Lower lobe of right lung (tissue), 2 donors: Measurements from ENCODE around the gene MAGI2. TPM values are rescaled to one million over a fixed set of nuclear protein-coding genes. Genes with fewer than 3 reads are reported as not detected.

ENCODE experiments used
- ATAC-seq, 2 donors: fragments of 200-7000 bp; cut with Tn5 transposase; one replicate each; pipeline ENCODE4 v1.9.1; 2020 to 2022; ENCODE audit warnings: mild to moderate bottlenecking in 2 of 2, moderate library complexity in 2 of 2
- DNase-seq: peaks from one replicate; pipeline ENCODE4 v3.0.0-alpha.2; 2020
- H3K27ac ChIP-seq: fragments of 200-600 bp; one replicate; pipeline ENCODE4 v1.8.0; 2022
- H3K27me3 ChIP-seq: fragments of 200-600 bp; one replicate; pipeline ENCODE4 v1.8.0; 2022; ENCODE audit warnings: low read depth
- H3K36me3 ChIP-seq: fragments of 200-600 bp; one replicate; pipeline ENCODE4 v1.8.0; 2022; ENCODE audit warnings: mild to moderate bottlenecking
- H3K4me1 ChIP-seq: fragments of 200-600 bp; one replicate; pipeline ENCODE4 v1.8.0; 2022
- H3K4me3 ChIP-seq: fragments of 200-600 bp; one replicate; pipeline ENCODE4 v1.8.0; 2022; ENCODE audit warnings: mild to moderate bottlenecking
- H3K9me3 ChIP-seq: fragments of 200-600 bp; one replicate; pipeline ENCODE4 v1.8.0; 2022
- intact Hi-C: fragments of 100-400 bp; cut with DNase I; formaldehyde crosslinking; loops from one replicate; pipeline ENCODE4 v1.11.0; 2022
- total RNA-seq: library from RNA; stranded (reverse); fragmentation: NEBNext Ultra II Directional; extraction: Animal tissue kit (Norgen Biotek cat#: 25700); gene quantifications from one replicate; pipeline ENCODE4 v1.2.1, GENCODE V29; 2021
- TF ChIP-seq, protein P1 (sequence below): fragments of 200-600 bp; IDR thresholded peaks from one replicate; pipeline ENCODE4 v1.8.0; 2022; ENCODE audit warnings: antibody characterized with exemption, mild to moderate bottlenecking
- donor health status: DM: no; HTN: yes; CAD: no; lungs with severe emphysema.

Gene MAGI2
- total RNA-seq, 1 donor from 2014 or later = 15.3 TPM

DNA sequence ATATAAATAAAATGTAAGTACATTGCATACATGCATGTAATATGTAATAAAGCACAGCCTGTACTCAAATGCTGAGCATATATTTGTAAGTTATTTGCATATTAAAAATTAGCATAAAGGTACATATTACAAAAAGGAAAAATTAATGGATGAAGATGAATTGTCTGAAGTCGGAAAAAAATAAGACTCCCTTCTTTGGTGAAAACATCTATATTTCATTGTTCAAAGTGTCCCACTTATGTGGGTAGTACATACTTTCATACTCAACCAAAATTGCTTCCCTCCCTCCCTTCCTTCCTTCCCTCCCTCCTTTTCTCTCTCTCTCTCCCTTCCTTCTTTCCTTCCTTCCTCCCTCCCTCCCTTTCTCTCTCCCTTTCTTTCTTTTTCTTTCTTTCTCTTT is 498.1 kb downstream of the MAGI2 start:
- DNase-seq (no peak), ATAC-seq (no peak)
- Histone ChIP-seq H3K4me1 (no peaks in the 10 kb centered on the region), H3K36me3 (no peaks in the 10 kb centered on the region), H3K27me3 (no peaks in the 10 kb centered on the region), H3K4me3 (no peak overlapping the region), H3K9me3 (no peaks in the 10 kb centered on the region), H3K27ac (no peak overlapping the region)
- intact Hi-C loops = no loop called here
- TF ChIP-seq, protein P1, sequence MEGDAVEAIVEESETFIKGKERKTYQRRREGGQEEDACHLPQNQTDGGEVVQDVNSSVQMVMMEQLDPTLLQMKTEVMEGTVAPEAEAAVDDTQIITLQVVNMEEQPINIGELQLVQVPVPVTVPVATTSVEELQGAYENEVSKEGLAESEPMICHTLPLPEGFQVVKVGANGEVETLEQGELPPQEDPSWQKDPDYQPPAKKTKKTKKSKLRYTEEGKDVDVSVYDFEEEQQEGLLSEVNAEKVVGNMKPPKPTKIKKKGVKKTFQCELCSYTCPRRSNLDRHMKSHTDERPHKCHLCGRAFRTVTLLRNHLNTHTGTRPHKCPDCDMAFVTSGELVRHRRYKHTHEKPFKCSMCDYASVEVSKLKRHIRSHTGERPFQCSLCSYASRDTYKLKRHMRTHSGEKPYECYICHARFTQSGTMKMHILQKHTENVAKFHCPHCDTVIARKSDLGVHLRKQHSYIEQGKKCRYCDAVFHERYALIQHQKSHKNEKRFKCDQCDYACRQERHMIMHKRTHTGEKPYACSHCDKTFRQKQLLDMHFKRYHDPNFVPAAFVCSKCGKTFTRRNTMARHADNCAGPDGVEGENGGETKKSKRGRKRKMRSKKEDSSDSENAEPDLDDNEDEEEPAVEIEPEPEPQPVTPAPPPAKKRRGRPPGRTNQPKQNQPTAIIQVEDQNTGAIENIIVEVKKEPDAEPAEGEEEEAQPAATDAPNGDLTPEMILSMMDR = no peak

DNA sequence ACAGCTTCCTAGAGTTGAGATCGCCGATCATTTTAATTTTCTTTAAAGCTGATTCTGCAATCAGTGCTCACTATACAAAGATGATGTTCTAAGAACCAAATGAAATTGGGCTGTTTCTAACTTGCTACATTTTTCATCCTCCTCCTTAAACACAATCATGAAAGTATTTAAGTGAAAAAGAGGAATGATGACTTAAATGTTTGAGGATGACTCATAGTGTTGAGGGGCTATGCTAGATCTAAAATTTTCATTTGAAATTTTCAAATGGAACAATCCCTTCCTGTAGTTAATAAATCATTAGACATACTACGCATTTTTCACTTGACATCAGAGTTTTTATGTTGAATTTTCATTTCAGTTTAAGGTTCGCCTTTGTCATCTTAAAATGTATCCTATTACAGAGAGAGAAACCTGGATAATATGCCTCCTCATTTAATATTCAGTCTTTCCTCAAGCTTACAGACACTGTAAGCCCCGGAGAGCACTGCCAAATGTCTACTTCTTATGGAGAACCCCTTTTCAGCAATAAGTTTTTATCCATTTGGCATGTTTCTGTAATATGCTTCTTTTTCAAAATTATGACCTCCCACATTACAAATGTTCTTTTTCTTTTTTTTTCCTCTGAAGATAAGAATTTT is 499.6 kb downstream of the MAGI2 start:
- Histone ChIP-seq H3K4me3 (no peak overlapping the region), H3K4me1 (no peaks in the 10 kb centered on the region), H3K27me3 (no peaks in the 10 kb centered on the region), H3K9me3 (no peaks in the 10 kb centered on the region), H3K27ac (no peak overlapping the region), H3K36me3 (no peaks in the 10 kb centered on the region)
- intact Hi-C loops = no loop called here
- TF ChIP-seq, protein P1 = no peak
- no peak for ATAC-seq
- no peak for DNase-seq

DNA sequence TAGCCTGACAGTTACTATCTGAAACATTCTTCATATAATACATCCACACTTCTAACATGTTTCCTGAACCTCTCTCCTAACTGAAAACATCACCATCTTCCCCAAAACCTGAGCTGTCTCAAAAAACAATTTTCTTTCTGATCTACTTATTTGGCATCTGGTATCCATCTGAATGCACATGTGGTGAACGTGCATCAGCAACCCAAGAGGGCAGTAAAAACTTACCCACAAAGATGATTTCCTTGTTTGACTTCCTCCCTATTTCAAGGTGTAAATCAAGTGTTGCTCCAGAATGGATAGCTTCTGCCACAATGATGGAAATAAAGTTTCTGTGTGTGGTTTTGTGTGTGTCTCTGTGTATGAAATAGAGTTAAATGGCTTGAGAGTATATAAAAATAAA is 500.4 kb downstream of the MAGI2 start:
- H3K9me3 ChIP-seq = no peaks in the 10 kb centered on the region
- no peak for ATAC-seq
- no peaks in the 10 kb centered on the region for H3K4me1 ChIP-seq
- intact Hi-C loops = no loop called here
- H3K27ac ChIP-seq = no peak overlapping the region
- H3K4me3 ChIP-seq = no peak overlapping the region
- TF ChIP-seq, protein P1 = no peak
- H3K27me3 ChIP-seq = no peaks in the 10 kb centered on the region
- no peaks in the 10 kb centered on the region for H3K36me3 ChIP-seq
- no peak for DNase-seq

DNA sequence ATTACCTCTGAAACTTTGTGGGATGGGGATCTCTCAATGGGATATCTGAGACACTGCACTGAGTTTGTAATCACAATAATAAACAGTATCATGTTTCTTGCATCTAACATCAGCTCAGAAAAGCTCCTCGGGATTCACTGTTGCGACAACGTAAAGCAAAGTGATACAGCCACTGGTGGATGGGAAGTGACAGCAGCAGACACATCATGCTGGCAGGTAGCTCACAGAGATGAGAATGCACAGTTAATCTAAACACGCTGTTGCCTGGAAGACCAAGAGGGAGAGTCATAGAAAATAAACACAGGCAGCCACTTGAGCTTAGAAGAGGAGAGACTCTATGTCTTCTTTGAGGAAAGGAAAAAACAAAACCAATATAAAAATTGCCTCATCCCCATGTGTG is 513.8 kb downstream of the MAGI2 start:
- Histone ChIP-seq H3K27ac (no peak overlapping the region), H3K4me1 (no peaks in the 10 kb centered on the region), H3K4me3 (no peak overlapping the region), H3K9me3 (no peaks in the 10 kb centered on the region), H3K27me3 (no peaks in the 10 kb centered on the region), H3K36me3 (no peaks in the 10 kb centered on the region)
- no peak for ATAC-seq
- DNase-seq = no peak
- intact Hi-C loops = no loop called here
- TF ChIP-seq, protein P1 = no peak

DNA sequence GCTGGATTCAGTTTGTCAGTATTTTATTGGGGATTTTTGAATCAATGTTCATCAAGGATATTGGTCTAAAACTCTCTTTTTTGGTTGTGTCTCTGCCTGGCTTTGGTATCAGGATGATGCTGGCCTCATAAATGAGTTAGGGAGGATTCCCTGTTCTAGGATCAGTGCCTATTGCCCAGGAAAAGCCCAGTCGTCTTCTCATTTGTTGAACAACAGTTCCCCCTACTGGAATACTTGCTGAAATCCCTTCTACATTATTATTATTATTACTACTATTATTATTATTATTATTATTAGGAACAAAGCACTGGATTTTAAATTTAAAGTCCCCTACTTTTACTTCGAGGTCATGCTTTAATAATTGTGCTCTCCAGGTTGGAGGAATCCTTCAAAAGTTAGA is 528.9 kb downstream of the MAGI2 start:
- no peak overlapping the region for H3K27ac ChIP-seq
- H3K4me3 ChIP-seq = no peak overlapping the region
- intact Hi-C loops = no loop called here
- H3K9me3 ChIP-seq = no peaks in the 10 kb centered on the region
- no peaks in the 10 kb centered on the region for H3K4me1 ChIP-seq
- no peaks in the 10 kb centered on the region for H3K27me3 ChIP-seq
- ATAC-seq (no peak), DNase-seq (no peak)
- H3K36me3 ChIP-seq = no peaks in the 10 kb centered on the region
- TF ChIP-seq, protein P1 = no peak
